Measurements from ENCODE around the gene EIPR1. TPM values are rescaled to one million over a fixed set of nuclear protein-coding genes. Genes with fewer than 3 reads are reported as not detected.

EIPR1 gene
- 27.6 and 27.8 TPM in 2 replicates for total RNA-seq (2021)
- long read RNA-seq, transcript EIPR1-201 (9 exons, 1,766 nt) = major isoform, 188 of 229 reads
- long read RNA-seq, transcript EIPR1-202 (10 exons, 1,795 nt) = minor isoform, 5 of 229 reads
- long read RNA-seq, partial matches to known transcripts = 1 of 229 reads
- long read RNA-seq, other reads (novel, unspliced or antisense) = 35 of 229 reads

GRCh38 chr2:3377612-3378432 is at the start of gene EIPR1:
Gene EIPR1, minus strand, starts transcription at chr2:3377818. Its CDS starts 129 bp downstream, at chr2:3377689.
- Histone ChIP-seq H3K4me1 (ENCODE audit: insufficient read depth, low read length) (peaks cover 2% of the 10 kb centered on the region; the same call in 1 of the 2 replicates), H3K4me2 (ENCODE audit: insufficient read depth, insufficient read length, low read length) (peak within 1 kb of the TSS; percentile 78), H3K9ac (ENCODE audit: extremely low read depth, insufficient read length, low read length) (peak within 1 kb of the TSS; percentile 71), H3K27me3 (ENCODE audit: insufficient read depth, low read length) (no peaks in the 10 kb centered on the region), H3K18ac (ENCODE audit: insufficient read length, low read depth, low read length) (peak within 1 kb of the TSS; percentile 28), H3K23ac (ENCODE audit: insufficient read length, low read depth, low read length) (no peak within 1 kb of the TSS), H2BK15ac (ENCODE audit: low read depth, low read length) (no peak within 1 kb of the TSS), H4K8ac (replicated peaks; ENCODE audit: insufficient read length, low read depth, low read length) (no peak within 1 kb of the TSS), H4K91ac (ENCODE audit: insufficient read length, low read depth, low read length) (no peak within 1 kb of the TSS), H3K56ac (ENCODE audit: insufficient read length, low read depth, low read length) (no peak within 1 kb of the TSS), H2BK12ac (ENCODE audit: insufficient read length, low read depth, low read length) (no peak within 1 kb of the TSS), H2BK20ac (ENCODE audit: low read depth, low read length, poor library complexity, severe bottlenecking) (no peak within 1 kb of the TSS), H2BK120ac (ENCODE audit: low read depth, low read length, poor library complexity, severe bottlenecking) (no peak within 1 kb of the TSS), H2AK5ac (ENCODE audit: insufficient read length, low read length) (no peak within 1 kb of the TSS), H3K27ac (ENCODE audit: insufficient read length, low read depth, low read length) (peak within 1 kb of the TSS; percentile 5), H4K5ac (ENCODE audit: insufficient read length, low read depth, low read length) (no peak within 1 kb of the TSS), H3K79me2 (ENCODE audit: insufficient read depth, low read length) (peaks cover 5% of the 10 kb centered on the region; the same call in 1 of the 2 replicates), H3K9me3 (ENCODE audit: control insufficient read depth, low read depth, low read length) (no peaks in the 10 kb centered on the region), H3K14ac (ENCODE audit: insufficient read depth, low read length) (peak within 1 kb of the TSS; percentile 79), H2BK5ac (ENCODE audit: insufficient read length, low read length) (no peak within 1 kb of the TSS), H3K23me2 (ENCODE audit: insufficient read length, low read depth, low read length, poor library complexity, severe bottlenecking) (peaks cover 9% of the 10 kb centered on the region), H3T11ph (ENCODE audit: low read length) (no peak within 1 kb of the TSS), H3K4ac (ENCODE audit: low read depth, low read length) (no peak within 1 kb of the TSS), H2AFZ (ENCODE audit: low read length) (no peak within 1 kb of the TSS), H3K79me1 (ENCODE audit: insufficient read depth, low read depth, low read length, poor library complexity, severe bottlenecking) (peaks cover 6% of the 10 kb centered on the region), H4K20me1 (ENCODE audit: control insufficient read depth, insufficient read depth, insufficient read length) (no peaks in the 10 kb centered on the region)
- DNase-seq = peak; percentile 99
- H3K27ac Mint-ChIP-seq = peak within 1 kb of the TSS; percentile 95 to 98 (median 97)
- no peaks in the 10 kb centered on the region for H3K27me3 Mint-ChIP-seq (ENCODE audit: low read depth)
- peaks cover 8 to 16% (median 10%) of the 10 kb centered on the region in 3 experiments for H3K36me3 Mint-ChIP-seq (ENCODE audit: insufficient read depth in 1 of 3, low read depth in 3 of 3)
- no CpG with 5 or more reads among the region's 57 CpGs for WGBS (ENCODE audit: extremely low coverage, insufficient read length, low lambda C conversion rate)
- peaks cover 21 to 27% of the 10 kb centered on the region in 2 experiments for H3K4me1 Mint-ChIP-seq
- TF ChIP-seq CTCF (conservative IDR thresholded peaks at IDR 0.05) = no peak
- peak within 1 kb of the TSS; percentile 97 for H3K4me3 Mint-ChIP-seq
- H3K9me3 Mint-ChIP-seq = peaks cover 0 to 2% of the 10 kb centered on the region in 2 experiments; a peak in 1 of 5 replicates
